GM19240 (cell line): Measurements from ENCODE around the gene PITRM1.

Experiments
- DNase-seq: peaks from one replicate; pipeline ENCODE4 v3.0.0; 2011; ENCODE audit warnings: low spot score; ENCODE audit not compliant: insufficient read length

The PITRM1 gene

GRCh38 chr10:3104251-3104918 is 68.2 kb downstream of the PITRM1 start:
- no peak for DNase-seq

- no peak for DNase-seq
These were observed 68.9 kb downstream of the PITRM1 start for GRCh38 chr10:3103646-3104045.

GRCh38 chr10:3102720-3103427 is 69.7 kb downstream of the PITRM1 start:
- DNase-seq: no peak

GRCh38 chr10:3100856-3101640 is 71.5 kb downstream of the PITRM1 start:
- DNase-seq: no peak

- no peak for DNase-seq
These were observed 72.3 kb downstream of the PITRM1 start for GRCh38 chr10:3100093-3100792.

DNA sequence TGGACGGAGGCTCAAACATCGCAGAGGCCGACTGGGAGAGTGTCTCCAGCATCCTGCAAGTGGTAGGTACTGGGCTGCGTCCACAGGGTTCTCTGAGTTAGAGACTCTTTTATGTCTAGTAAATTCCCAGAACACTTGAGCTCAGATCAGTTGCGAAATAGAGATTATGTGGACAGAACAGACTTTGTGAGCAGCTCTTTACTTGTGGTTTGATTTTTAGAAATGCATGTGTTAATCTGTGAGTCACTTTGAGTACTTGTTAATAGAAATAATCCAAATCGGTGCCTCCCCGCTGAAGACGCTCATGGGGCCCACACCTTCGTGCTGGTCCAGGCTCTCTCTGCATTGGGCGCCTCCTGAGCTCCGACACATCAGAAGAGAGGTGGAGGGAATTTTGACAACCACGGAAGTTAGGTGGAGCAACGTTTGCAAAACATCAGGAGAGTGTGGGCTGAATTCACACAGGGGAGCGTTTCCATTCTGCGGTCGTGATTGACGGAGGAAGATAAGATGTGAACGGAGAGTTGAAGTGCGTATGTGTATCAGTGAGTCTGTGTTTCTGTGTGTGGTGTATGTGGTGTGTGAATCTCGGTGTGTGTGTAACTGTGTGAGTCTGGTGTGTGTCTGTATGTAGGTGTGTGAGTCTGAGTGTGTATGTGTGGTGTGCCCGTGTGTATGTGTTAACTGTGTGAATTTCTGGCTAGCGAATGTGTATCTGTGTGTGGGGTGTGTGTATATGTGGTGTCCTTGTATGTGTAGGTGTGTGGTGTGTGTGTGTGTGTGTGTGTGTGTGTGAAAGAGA is 73.1 kb downstream of the PITRM1 start:
- DNase-seq: no peak

DNA sequence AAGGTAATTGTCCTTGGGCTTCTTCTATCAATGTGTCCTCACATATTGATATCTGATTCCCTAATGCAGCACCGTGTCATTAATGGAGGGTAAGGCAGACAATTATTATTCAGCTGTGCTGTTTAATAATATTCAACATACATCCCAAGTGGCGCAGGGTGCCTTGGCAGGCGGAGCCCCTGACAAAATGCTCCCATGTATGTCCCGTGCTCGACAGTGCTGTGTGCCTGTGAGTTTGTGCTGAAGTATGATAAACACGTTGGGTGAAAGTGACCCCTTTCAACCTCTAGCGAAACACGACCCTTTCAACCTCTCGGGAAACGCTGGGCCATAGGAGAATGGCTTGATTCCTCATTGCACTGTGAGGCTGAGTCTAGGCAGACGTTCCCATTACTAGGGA is 73.9 kb downstream of the PITRM1 start:
- DNase-seq: no peak

DNA sequence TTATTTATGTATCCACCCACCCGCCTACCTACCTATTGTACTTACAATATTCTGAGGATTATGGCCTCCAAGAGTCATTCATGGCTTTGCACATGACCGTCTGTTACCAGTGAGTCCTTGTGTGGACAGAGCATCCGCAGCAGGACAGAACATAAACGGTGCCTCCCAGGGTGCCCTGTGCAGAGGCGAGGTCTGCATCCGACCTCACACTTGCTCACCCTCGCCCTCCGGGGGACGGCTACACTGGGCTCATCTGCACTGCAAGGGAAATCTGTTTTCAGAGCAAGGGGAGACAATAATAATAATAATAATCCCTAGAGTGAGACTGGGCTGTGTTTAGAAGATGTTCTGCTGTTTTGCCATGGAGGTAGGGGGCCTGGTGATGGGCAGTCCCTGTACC is 75.4 kb downstream of the PITRM1 start:
- DNase-seq: no peak

GRCh38 chr10:3096149-3096548 is 76.4 kb downstream of the PITRM1 start:
- no peak for DNase-seq

DNA sequence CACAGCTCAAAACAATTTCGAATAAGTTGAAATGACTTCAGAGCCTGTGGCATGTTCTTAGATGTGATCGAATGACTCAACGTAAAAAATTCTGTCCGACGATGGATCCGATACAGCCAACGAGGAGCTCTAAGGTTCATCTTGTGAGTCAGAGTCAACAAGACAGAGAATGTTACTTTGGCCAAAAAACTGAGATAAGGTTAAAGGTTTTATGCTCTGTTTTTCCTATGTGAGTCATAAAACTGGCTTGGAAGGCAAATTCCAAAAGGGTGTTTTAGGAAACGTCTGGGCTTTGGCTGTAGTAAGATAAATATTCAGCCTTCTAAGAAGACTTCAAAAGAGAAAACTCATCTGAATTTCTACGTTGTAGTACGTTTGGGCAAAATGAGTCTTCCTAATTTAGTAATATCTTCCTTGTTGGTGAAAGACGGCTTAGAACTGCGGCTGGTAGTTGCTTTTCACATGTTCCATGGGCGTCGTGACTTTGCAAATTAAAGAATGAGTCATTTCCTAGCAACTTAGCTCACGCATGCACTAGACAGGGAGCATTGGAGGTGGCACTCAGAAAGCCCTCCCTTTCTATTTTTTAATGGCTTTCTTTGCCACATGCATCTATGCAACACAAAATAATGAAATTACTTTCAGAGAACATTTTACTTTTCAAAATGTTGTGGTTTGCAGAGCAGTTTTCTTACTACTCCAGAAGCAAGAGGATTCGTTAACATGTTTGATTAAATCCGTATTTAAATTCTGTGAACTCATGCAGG is 77.0 kb downstream of the PITRM1 start:
- DNase-seq: no peak

DNA sequence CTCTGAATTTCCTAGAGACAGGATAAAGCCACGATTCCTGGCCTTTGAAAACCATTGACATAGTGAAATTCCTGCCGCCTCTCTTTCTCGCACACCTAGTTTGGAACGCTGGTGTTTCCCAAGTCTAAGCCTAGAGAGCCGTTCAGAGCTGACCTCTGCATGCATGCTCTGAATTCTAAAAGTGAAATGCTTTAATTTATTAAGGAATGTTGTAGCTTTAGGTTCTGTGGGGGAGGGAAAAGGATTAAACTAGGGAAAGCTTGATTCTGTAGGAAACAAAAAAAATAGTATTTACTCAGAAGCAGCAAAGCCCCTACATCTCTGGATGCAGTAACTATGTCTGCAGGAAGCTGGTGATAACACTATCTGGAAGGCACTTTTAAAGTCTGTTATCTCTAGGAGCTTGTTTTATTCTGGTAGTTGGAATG is 78.0 kb downstream of the PITRM1 start:
- DNase-seq: no peak

- DNase-seq: no peak
These were observed 78.6 kb downstream of the PITRM1 start for GRCh38 chr10:3093996-3094395.

DNA sequence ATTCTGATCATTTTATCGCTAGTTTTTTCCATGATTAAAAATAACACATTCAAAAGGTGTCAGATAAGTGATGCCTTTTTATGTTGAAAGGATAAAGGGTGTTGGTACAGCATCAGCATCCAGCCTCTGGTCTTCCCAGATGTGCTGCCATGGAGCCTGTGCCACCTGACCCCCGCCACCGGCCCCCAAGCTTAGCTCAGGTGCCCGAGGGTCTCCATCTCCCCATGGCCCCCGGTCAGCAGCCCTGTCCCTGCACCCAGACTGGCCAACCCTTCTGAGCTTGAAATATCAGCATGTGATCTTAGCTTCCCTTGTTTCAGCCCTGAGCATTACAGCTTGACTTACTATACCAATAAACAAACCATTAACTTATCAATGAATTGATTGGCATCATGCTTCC is 80.7 kb downstream of the PITRM1 start:
- no peak for DNase-seq

DNA sequence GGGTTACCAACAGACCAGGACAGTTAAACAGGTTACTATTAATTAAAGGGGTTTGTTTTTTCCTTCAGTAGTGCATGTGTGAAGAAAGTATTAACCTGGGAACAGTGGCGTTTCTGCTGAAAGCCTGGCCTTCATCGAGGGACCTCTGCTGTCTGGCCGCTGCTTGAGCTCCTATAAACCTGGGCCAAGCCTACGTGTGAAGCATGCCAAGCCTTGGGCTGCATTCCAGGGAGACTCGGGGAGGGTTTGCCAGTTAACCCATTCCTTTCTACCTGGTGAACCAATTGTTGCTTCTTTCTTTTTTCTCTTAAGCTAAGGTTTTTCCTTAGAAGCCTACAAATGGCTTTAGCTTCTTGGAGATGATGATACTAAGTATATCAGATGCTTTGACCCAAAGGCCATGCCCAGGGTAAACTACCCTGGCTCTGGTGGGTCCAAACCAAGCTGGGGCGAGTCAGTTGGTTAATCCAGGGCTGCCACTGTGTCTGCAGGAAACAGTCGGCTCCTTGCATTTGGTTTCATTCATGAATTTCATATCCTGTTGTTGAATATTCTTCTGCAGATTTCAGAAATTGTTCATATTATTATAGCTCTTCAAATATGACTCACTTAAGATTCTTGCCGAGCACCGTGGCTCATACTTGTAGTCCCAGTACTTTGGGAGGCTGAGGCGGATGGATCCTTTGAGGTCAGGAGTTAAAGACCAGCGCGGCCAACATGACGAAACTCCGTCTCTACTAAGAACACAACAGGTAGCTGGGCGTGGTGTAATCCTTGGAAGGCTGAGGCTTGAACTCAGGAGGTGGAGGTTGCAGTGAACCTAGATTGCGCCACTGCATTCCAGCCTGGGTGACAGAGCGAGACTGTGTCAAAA is 81.4 kb downstream of the PITRM1 start:
- DNase-seq: no peak

- no peak for DNase-seq
These were observed 82.2 kb downstream of the PITRM1 start for GRCh38 chr10:3090388-3090787.
